Heart left ventricle (tissue), 16 donors: Measurements from ENCODE around the gene ARPC2. TPM values are rescaled to one million over a fixed set of nuclear protein-coding genes. Genes with fewer than 3 reads are reported as not detected.

ENCODE experiments used
- ATAC-seq, 4 donors: fragments of 200-7000 bp; cut with Tn5 transposase; one replicate each; pipeline ENCODE4 v1.9.1; 2020 to 2022; ENCODE audit warnings: moderate library complexity in 4 of 4, mild to moderate bottlenecking in 3 of 4, moderate number of reproducible peaks in 1 of 4
- DNase-seq, 5 donors: peaks; one replicate each; pipeline ENCODE4 v3.0.0-alpha.2; 2020
- H3K27ac ChIP-seq, 12 donors: fragments of 200-600 bp; sonication (generic) in 4 of 12; one replicate each; pipeline versions ENCODE4 v1.5.0 to v1.8.0; 2016 to 2022; ENCODE audit warnings: mild to moderate bottlenecking in 2 of 12
- H3K27me3 ChIP-seq, 9 donors: fragments of 200-600 bp; sonication (generic) in 2 of 9; one replicate each; pipeline versions ENCODE4 v1.5.1 to v1.8.0; 2016 to 2022; ENCODE audit warnings: mild to moderate bottlenecking in 3 of 9
- H3K36me3 ChIP-seq, 9 donors: fragments of 200-600 bp; sonication (generic) in 2 of 9; one replicate each; pipeline versions ENCODE4 v1.5.0 to v1.8.0; 2018 to 2022; ENCODE audit warnings: mild to moderate bottlenecking in 2 of 9
- H3K4me1 ChIP-seq, 12 donors: fragments of 200-600 bp; sonication (generic) in 4 of 12; one replicate each; pipeline versions ENCODE4 v1.5.0 to v1.8.0; 2016 to 2022; ENCODE audit warnings: mild to moderate bottlenecking in 3 of 12
- H3K4me3 ChIP-seq, 12 donors: fragments of 200-600 bp; sonication (generic) in 4 of 12; one replicate each; pipeline versions ENCODE4 v1.5.0 to v1.8.0; 2017 to 2022; ENCODE audit warnings: mild to moderate bottlenecking in 9 of 12, moderate library complexity in 4 of 12
- H3K9me3 ChIP-seq, 12 donors: fragments of 200-600 bp; sonication (generic) in 4 of 12; one replicate each; pipeline versions ENCODE4 v1.5.0 to v1.8.0; 2016 to 2022; ENCODE audit warnings: mild to moderate bottlenecking in 1 of 12
- CTCF ChIP-seq, 12 donors: fragments of 200-600 bp; sonication (generic) in 4 of 12; IDR thresholded peaks; one replicate each; pipeline versions ENCODE4 v1.5.0 to v1.8.0; 2018 to 2022; ENCODE audit warnings: antibody characterized with exemption in 12 of 12, mild to moderate bottlenecking in 5 of 12
- POLR2A ChIP-seq, 2 donors: fragments of 450-650 bp; IDR thresholded peaks; one replicate each; pipeline ENCODE4 v1.6.1; 2017; ENCODE audit warnings: antibody characterized with exemption in 2 of 2, mild to moderate bottlenecking in 2 of 2, moderate library complexity in 2 of 2
- WGBS, 4 donors: extraction: QIAGEN DNeasy Blood & Tissue Kit in 2 of 4; methylation state at CpG; one replicate each; pipeline versions ENCODE4 v1.1.5 to v1.1.7; 2013 to 2018; 5-methylcytosine and 5-hydroxymethylcytosine counted together
- intact Hi-C, 10 donors: fragments of 100-400 bp; cut with DNase I; formaldehyde crosslinking; loops; one replicate each; pipeline versions ENCODE4 v1.11.1 to v1.14.2; 2022
- polyA plus RNA-seq, 2 donors: library from polyadenylated mRNA; stranded (reverse); fragments of 200-250 nt; gene quantifications; one replicate each; pipeline ENCODE4 v1.2.3, GENCODE V29; 2013
- total RNA-seq, 9 donors: library from RNA; depleted of rRNA in 2 of 9; stranded (reverse); fragments of >200 nt in 2 of 9; fragmentation: NEBNext Ultra II Directional in 3 of 9; extraction: Animal tissue kit (Norgen Biotek cat#: 25700) in 3 of 9; gene quantifications; one replicate each; pipeline versions ENCODE4 v1.1.0 to v1.2.4, GENCODE V29; 2016 to 2023
- donor health status: ischemic (EF 13 %, LVEDD 7.1; RV severe dilation, severe dysfunction).
- donor health status: healthy with polysubstance abuse.
- donor health status: DM: no; HTN: yes; CAD: no.
- donor health status: DM: no; HTN: no; CAD: no.
- donor health status: ischemic (EF 25% LVEDD 6.9; RV normal size, moderate dysfunction).
- donor health status: ischemic (EF 25% LVEDD 5.7; RV mildly dilated, moderate dysfunction).
- donor health status: healthy.
- donor health status: DM: yes; HTN: yes; CAD: no.
- donor health status: ischemic (EF 35%, LVEDD 5.7; RV mildly dilated, moderate dysfunction).
- donor health status: nonischemic (EF 11% LVEDD 7.7; RV severe dilation, severe dysfunction).
- donor health status: DM: yes; HTN: yes; CAD: no.
- donor health status: PGD.
- donor health status: ischemic (EF 29% LVEDD 5.4; RV normal size, mild dysfunction).
- donor health status: nonischemic (EF 23%, LVEDD 6.1; RV moderate dilation, normal function).

Gene ARPC2
- total and polyA plus RNA-seq, 11 donors, result 64.9 to 278 (median 139) TPM

GRCh38 chr2:218277921-218278320, 60.9 kb downstream of the ARPC2 start:
- H3K4me1 ChIP-seq, result peaks cover 0 to 57% (median 26%) of the 10 kb centered on the region in 12 donors
- 70 to 95% (median 86%) methylated on average over 7 of the region's 7 CpGs for WGBS, 4 donors
- DNase-seq (peak in 1 of 5 donors; percentile 8), ATAC-seq (no peak)
- no peak overlapping the region for H3K4me3 ChIP-seq
- TF ChIP-seq POLR2A (IDR thresholded peaks at IDR 0.05) (no peak), CTCF (IDR thresholded peaks at IDR 0.05) (no peak)
- intact Hi-C loops, result loop anchor here in 1 of 10 donors (10.0 kb wide), 1 partner anchor 367 kb away; no protein-coding TSS in a partner anchor
- no peaks in the 10 kb centered on the region for H3K27me3 ChIP-seq
- no peaks in the 10 kb centered on the region for H3K9me3 ChIP-seq
- no peak overlapping the region for H3K27ac ChIP-seq
- peaks cover 2 to 100% (median 83%) of the 10 kb centered on the region in 9 donors for H3K36me3 ChIP-seq

GRCh38 chr2:218278531-218279360, 61.8 kb downstream of the ARPC2 start:
- peak in 2 of 5 donors; percentile 10 to 22 for DNase-seq

DNA sequence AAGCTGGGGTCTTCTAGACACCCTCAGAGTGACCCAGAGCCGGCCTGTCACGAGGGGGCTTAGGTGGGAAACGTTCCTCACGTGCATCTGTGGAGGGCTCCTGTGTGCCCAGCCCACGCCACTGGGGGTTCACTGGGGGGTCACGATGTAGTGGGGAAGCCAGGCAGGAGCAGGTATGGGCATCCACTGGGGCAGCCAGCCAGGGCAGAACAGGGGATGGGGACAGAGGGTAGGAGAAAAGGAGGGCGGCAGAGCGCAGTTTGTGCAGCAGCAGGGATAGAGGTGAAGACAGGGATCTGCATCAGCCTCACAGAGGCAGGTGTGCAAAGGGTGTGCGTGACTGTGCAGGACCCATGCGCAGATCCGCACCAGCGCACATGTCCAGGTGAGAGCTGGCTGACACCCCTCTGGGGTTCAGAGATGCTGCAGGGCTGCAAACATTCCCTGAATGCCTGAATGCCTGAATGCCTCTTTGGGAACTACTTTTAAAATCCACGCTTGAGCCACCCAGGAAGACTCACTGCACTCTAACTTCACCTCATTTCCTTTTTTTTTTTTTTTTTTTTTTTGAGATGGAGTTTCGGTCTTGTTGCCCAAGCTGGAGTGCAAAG, 63.4 kb downstream of the ARPC2 start:
- ATAC-seq (no peak), DNase-seq (peak in 1 of 5 donors; percentile 64)
- TF ChIP-seq POLR2A (IDR thresholded peaks at IDR 0.05) (no peak), CTCF (IDR thresholded peaks at IDR 0.05) (no peak)
- peaks cover 2 to 91% (median 65%) of the 10 kb centered on the region in 9 donors for H3K36me3 ChIP-seq
- no peaks in the 10 kb centered on the region for H3K27me3 ChIP-seq
- H3K9me3 ChIP-seq, result no peaks in the 10 kb centered on the region
- WGBS, 4 donors, result 90 to 94% (median 93%) methylated on average over 13 to 14 of the region's 14 CpGs
- H3K4me1 ChIP-seq, result peaks cover 17 to 57% (median 43%) of the 10 kb centered on the region in 12 donors
- peak overlapping the region in 1 of 12 donors; percentile 39 for H3K27ac ChIP-seq
- intact Hi-C loops, result loop anchor here in 2 of 10 donors (10.0 kb wide), 2 partner anchors 294 to 894 kb away; partner anchors contain the start of genes CNPPD1 (in 1 of the 2), RETREG2 (in 1 of the 2) and SLC23A3 (in 1 of the 2)
- H3K4me3 ChIP-seq, result no peak overlapping the region

More at GRCh38 chr2:218278531-218279360, 61.8 kb downstream of the ARPC2 start:
- no peak overlapping the region for H3K27ac ChIP-seq
- WGBS, 4 donors, result 74 to 83% (median 79%) methylated on average over 14 to 16 of the region's 16 CpGs
- intact Hi-C loops, result loop anchor here in 1 of 10 donors (10.0 kb wide), 1 partner anchor 366 kb away; no protein-coding TSS in a partner anchor
- H3K36me3 ChIP-seq, result peaks cover 2 to 100% (median 81%) of the 10 kb centered on the region in 9 donors
- no peak overlapping the region for H3K4me3 ChIP-seq
- no peaks in the 10 kb centered on the region for H3K27me3 ChIP-seq
- no peak for TF ChIP-seq POLR2A (IDR thresholded peaks at IDR 0.05)
- TF ChIP-seq CTCF (IDR thresholded peaks at IDR 0.05), result no peak
- H3K9me3 ChIP-seq, result no peaks in the 10 kb centered on the region
- H3K4me1 ChIP-seq, result peaks cover 8 to 57% (median 29%) of the 10 kb centered on the region in 12 donors
- ATAC-seq, result no peak
